ENCODE results near the gene CACNA1D.

DNA sequence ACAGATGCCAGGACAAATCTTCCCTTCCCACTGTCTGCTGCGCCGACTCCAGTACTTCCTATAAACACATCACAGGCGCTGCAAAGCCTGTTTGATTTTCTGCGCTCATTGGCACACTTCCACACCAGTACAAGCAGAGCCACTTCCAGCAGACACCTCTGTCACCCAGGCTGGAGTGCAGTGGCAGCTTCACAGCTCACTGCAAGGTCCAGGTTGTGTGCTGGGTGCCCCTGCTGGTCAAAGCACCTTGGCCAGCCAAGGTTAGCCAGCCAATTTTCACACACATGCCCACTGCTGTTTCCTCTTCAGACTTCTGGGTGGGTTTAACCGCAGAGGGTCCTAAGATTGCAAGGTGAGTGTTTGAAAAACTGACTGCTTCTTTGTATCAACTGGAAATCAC lies 346.9 kb downstream of the CACNA1D start:
- TF ChIP-seq, protein P1, sequence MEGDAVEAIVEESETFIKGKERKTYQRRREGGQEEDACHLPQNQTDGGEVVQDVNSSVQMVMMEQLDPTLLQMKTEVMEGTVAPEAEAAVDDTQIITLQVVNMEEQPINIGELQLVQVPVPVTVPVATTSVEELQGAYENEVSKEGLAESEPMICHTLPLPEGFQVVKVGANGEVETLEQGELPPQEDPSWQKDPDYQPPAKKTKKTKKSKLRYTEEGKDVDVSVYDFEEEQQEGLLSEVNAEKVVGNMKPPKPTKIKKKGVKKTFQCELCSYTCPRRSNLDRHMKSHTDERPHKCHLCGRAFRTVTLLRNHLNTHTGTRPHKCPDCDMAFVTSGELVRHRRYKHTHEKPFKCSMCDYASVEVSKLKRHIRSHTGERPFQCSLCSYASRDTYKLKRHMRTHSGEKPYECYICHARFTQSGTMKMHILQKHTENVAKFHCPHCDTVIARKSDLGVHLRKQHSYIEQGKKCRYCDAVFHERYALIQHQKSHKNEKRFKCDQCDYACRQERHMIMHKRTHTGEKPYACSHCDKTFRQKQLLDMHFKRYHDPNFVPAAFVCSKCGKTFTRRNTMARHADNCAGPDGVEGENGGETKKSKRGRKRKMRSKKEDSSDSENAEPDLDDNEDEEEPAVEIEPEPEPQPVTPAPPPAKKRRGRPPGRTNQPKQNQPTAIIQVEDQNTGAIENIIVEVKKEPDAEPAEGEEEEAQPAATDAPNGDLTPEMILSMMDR (IDR thresholded peaks at IDR 0.05), result peak in 2 of 7 experiments; percentile 19 to 22
- TF ChIP-seq POLR2A (IDR thresholded peaks at IDR 0.05) (no peak), POLR2AphosphoS5 (IDR thresholded peaks at IDR 0.05) (no peak), EP300 (IDR thresholded peaks at IDR 0.05) (no peak)
